ENCODE data around the gene CSNK2B. TPM values are rescaled to one million over a fixed set of nuclear protein-coding genes. Genes with fewer than 3 reads are reported as not detected.

CSNK2B gene
- total RNA-seq, 1 donor from 2014 or later: 163 TPM

- peak overlapping the region; percentile 96 for H3K27ac Mint-ChIP-seq
- H3K27me3 Mint-ChIP-seq: no peaks in the 10 kb centered on the region
- no peaks in the 10 kb centered on the region for H3K9me3 Mint-ChIP-seq (ENCODE audit: low read depth)
- no peak for DNase-seq (ENCODE audit: low spot score, unreplicated experiment)
- peak; percentile 44 for TF ChIP-seq CTCF (IDR thresholded peaks at IDR 0.05; ENCODE audit: unreplicated experiment)
- H3K36me3 Mint-ChIP-seq (ENCODE audit: insufficient read depth): peaks cover 28% of the 10 kb centered on the region
- no peak overlapping the region for H3K4me3 Mint-ChIP-seq (ENCODE audit: low read depth)
- peaks cover 11% of the 10 kb centered on the region for H3K4me1 Mint-ChIP-seq (ENCODE audit: low read depth)
Measured at GRCh38 chr6:31689249-31690110, 23.6 kb downstream of the CSNK2B start.

DNA sequence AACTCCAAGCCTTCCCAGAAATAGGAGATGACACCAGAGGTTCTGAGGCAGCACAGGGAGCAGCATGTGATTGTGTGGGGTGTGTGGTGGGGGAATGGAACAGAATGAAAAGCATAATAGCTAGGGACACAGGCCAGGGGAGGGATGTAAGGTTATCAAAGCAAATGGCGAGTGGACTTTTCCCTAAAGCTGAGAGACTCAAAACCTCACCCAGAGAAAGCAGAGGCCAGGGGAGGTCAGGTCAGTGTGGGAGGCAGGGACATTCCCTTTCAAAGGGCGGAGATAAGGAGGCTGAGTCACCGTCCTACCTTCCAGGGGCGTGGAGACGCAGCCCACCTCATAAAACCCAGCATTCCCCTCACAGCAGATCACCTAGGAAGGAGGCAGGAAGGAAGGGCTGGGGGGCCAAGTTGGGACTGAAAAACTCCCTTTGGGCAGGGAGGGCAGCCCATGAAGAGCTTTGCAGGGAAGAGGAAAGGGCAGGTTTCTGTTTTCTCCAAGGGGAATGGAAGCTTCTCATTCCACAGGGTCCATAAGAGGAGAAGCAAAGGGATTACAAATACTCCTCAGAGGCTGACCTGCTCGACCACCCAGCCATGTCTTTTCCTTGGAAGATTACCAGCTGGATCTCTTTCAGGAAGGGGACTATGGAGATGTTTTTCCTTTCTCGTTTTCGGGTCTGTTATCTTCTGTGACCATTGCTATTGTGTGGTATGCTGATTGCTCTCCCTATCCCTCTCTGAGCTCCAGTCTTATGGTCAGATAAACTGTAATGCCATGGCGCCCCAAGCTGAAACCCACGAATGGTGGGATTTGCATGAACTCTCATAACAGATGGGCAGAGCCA, 24.6 kb downstream of the CSNK2B start:
- peaks cover 11% of the 10 kb centered on the region for H3K4me1 Mint-ChIP-seq (ENCODE audit: low read depth)
- peak overlapping the region; percentile 96 for H3K27ac Mint-ChIP-seq
- no peaks in the 10 kb centered on the region for H3K9me3 Mint-ChIP-seq (ENCODE audit: low read depth)
- H3K27me3 Mint-ChIP-seq: no peaks in the 10 kb centered on the region
- DNase-seq (ENCODE audit: low spot score, unreplicated experiment): no peak
- peaks cover 27% of the 10 kb centered on the region for H3K36me3 Mint-ChIP-seq (ENCODE audit: insufficient read depth)
- H3K4me3 Mint-ChIP-seq (ENCODE audit: low read depth): no peak overlapping the region
- no peak for TF ChIP-seq CTCF (IDR thresholded peaks at IDR 0.05; ENCODE audit: unreplicated experiment)

GRCh38 chr6:31691078-31691463, 25.2 kb downstream of the CSNK2B start:
- no peak for DNase-seq (ENCODE audit: low spot score, unreplicated experiment)
- H3K27ac Mint-ChIP-seq: peak overlapping the region; percentile 96
- no peak for TF ChIP-seq CTCF (IDR thresholded peaks at IDR 0.05; ENCODE audit: unreplicated experiment)
- H3K27me3 Mint-ChIP-seq: no peaks in the 10 kb centered on the region
- H3K36me3 Mint-ChIP-seq (ENCODE audit: insufficient read depth): peaks cover 25% of the 10 kb centered on the region
- peaks cover 11% of the 10 kb centered on the region for H3K4me1 Mint-ChIP-seq (ENCODE audit: low read depth)
- no peaks in the 10 kb centered on the region for H3K9me3 Mint-ChIP-seq (ENCODE audit: low read depth)
- H3K4me3 Mint-ChIP-seq (ENCODE audit: low read depth): no peak overlapping the region

DNA sequence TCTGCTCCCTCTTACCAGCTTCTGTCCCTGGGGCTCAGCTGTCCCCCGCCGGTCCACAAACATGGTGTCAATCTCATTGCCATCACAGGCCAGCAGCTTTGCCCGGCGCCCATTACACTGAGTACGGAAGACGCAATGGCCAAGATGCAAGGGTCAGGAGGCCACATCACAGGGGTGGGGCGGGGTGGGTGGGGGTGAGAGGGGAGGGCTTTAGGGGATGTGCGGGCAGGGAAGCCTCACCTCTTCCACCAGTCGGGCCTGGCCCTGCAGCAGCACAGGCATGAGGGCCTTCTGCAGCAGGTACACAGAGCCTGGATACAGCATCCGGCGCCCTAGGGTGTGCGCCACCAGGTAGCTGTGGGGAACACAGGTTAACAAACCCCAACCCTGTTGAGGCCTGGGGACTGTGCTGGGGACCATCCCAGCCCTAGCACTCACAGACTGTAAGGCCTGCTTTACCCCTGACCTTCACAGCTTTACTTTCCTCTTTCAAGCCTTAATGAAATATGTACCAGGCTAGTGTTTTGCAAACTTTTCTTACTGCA, 25.8 kb downstream of the CSNK2B start:
- Mint-ChIP-seq H3K36me3 (ENCODE audit: insufficient read depth) (peaks cover 22% of the 10 kb centered on the region), H3K27me3 (no peaks in the 10 kb centered on the region), H3K4me3 (ENCODE audit: low read depth) (no peak overlapping the region), H3K9me3 (ENCODE audit: low read depth) (no peaks in the 10 kb centered on the region), H3K4me1 (ENCODE audit: low read depth) (peaks cover 11% of the 10 kb centered on the region), H3K27ac (peak overlapping the region; percentile 67)
- no peak for TF ChIP-seq CTCF (IDR thresholded peaks at IDR 0.05; ENCODE audit: unreplicated experiment)
- no peak for DNase-seq (ENCODE audit: low spot score, unreplicated experiment)

DNA sequence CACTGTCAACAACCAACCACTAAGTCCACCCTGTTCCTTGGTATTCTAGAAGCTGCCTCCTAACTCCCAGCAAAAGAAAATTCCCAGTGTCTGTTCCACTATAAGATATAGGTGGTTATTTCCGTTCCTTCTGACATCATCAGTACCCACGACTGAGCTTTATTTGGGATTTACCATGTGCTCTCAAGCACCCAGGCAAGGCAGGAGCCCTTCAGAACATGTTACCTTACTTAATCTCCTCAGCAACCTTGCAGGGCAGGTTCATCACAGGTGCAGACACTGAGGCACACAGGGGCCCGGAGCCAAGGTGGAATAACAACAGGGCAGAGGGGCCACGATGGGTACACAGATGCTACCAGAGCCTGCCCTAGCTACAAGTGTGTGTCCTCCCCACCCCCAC, 26.5 kb downstream of the CSNK2B start:
- H3K4me1 Mint-ChIP-seq (ENCODE audit: low read depth): peaks cover 12% of the 10 kb centered on the region
- H3K27me3 Mint-ChIP-seq: no peaks in the 10 kb centered on the region
- peaks cover 24% of the 10 kb centered on the region for H3K36me3 Mint-ChIP-seq (ENCODE audit: insufficient read depth)
- no peak overlapping the region for H3K27ac Mint-ChIP-seq
- H3K9me3 Mint-ChIP-seq (ENCODE audit: low read depth): no peaks in the 10 kb centered on the region
- no peak for DNase-seq (ENCODE audit: low spot score, unreplicated experiment)
- no peak overlapping the region for H3K4me3 Mint-ChIP-seq (ENCODE audit: low read depth)
- TF ChIP-seq CTCF (IDR thresholded peaks at IDR 0.05; ENCODE audit: unreplicated experiment): no peak

All from progenitor cell of endocrine pancreas (in vitro differentiated cells).